ENCODE measurements around the gene OR2T29.
"Not testable (repeated sequence)": the region's sequence is repeated elsewhere in the genome, so short reads cannot be mapped to it uniquely, and the experiment has no call there.

The OR2T29 gene

GRCh38 chr1:248562672-248563071, at the start of gene OR2T29:
OR2T29 (minus strand) TSS chr1:248562772; CDS start chr1:248559491, 3,281 bp downstream.
- DNase-seq (ENCODE audit: low read depth in 2 of 2): not testable (repeated sequence)

GRCh38 chr1:248611883-248612414, 49.4 kb upstream of the OR2T29 start:
- no peak for DNase-seq (ENCODE audit: low read depth in 2 of 2)

- DNase-seq (ENCODE audit: low read depth in 2 of 2): no peak
Measured at GRCh38 chr1:248610301-248610700, 47.7 kb upstream of the OR2T29 start.

GRCh38 chr1:248599396-248599795, 36.8 kb upstream of the OR2T29 start:
- DNase-seq (ENCODE audit: low read depth in 2 of 2): no peak

- DNase-seq (ENCODE audit: low read depth in 2 of 2): no peak
Measured at GRCh38 chr1:248597589-248597988, 35.0 kb upstream of the OR2T29 start, which contains the start of gene OR2T10. OR2T10 (minus strand) TSS chr1:248597700; CDS start chr1:248593768, 3,932 bp downstream.

GRCh38 chr1:248596615-248597014, 34.0 kb upstream of the OR2T29 start:
- DNase-seq (ENCODE audit: low read depth in 2 of 2): no peak

- no peak for DNase-seq (ENCODE audit: low read depth in 2 of 2)
Measured at GRCh38 chr1:248593226-248593625, 30.7 kb upstream of the OR2T29 start.

GRCh38 chr1:248592655-248593054, 30.1 kb upstream of the OR2T29 start:
- no peak for DNase-seq (ENCODE audit: low read depth in 2 of 2)

GRCh38 chr1:248590055-248590454, 27.5 kb upstream of the OR2T29 start:
- no peak for DNase-seq (ENCODE audit: low read depth in 2 of 2)

GRCh38 chr1:248589334-248589733, 26.8 kb upstream of the OR2T29 start:
- no peak for DNase-seq (ENCODE audit: low read depth in 2 of 2)

- DNase-seq (ENCODE audit: low read depth in 2 of 2): no peak
Measured at GRCh38 chr1:248585266-248585665, 22.7 kb upstream of the OR2T29 start.

GRCh38 chr1:248576260-248576980, 13.8 kb upstream of the OR2T29 start:
- DNase-seq (ENCODE audit: low read depth in 2 of 2): no peak

GRCh38 chr1:248574657-248575056, 12.1 kb upstream of the OR2T29 start, which contains the start of gene OR2T34:
OR2T34 (minus strand) TSS chr1:248574757; CDS start chr1:248574757, 0 bp downstream.
- DNase-seq (ENCODE audit: low read depth in 2 of 2): not testable (repeated sequence)

- not testable (repeated sequence) for DNase-seq (ENCODE audit: low read depth in 2 of 2)
Measured at GRCh38 chr1:248573856-248574255, 11.3 kb upstream of the OR2T29 start.

- not testable (repeated sequence) for DNase-seq (ENCODE audit: low read depth in 2 of 2)
Measured at GRCh38 chr1:248572049-248572448, 9.5 kb upstream of the OR2T29 start.

- not testable (repeated sequence) for DNase-seq (ENCODE audit: low read depth in 2 of 2)
Measured at GRCh38 chr1:248570811-248571210, 8.2 kb upstream of the OR2T29 start.

- not testable (repeated sequence) for DNase-seq (ENCODE audit: low read depth in 2 of 2)
Measured at GRCh38 chr1:248569049-248569448, 6.5 kb upstream of the OR2T29 start.

GRCh38 chr1:248565530-248566373, 3.2 kb upstream of the OR2T29 start:
- not testable (repeated sequence) for DNase-seq (ENCODE audit: low read depth in 2 of 2)

- not testable (repeated sequence) for DNase-seq (ENCODE audit: low read depth in 2 of 2)
Measured at GRCh38 chr1:248551027-248551426, 11.5 kb downstream of the OR2T29 start.

- not testable (repeated sequence) for DNase-seq (ENCODE audit: low read depth in 2 of 2)
Measured at GRCh38 chr1:248547383-248547782, 15.2 kb downstream of the OR2T29 start.

GRCh38 chr1:248537449-248537848, 25.1 kb downstream of the OR2T29 start:
- not testable (repeated sequence) for DNase-seq (ENCODE audit: low read depth in 2 of 2)

GRCh38 chr1:248521856-248522255, 40.7 kb downstream of the OR2T29 start:
- no peak for DNase-seq (ENCODE audit: low read depth in 2 of 2)

Measured in fibroblast of skin of left quadriceps (primary cell).